GM21825 (cell line): ENCODE results near the gene NRXN3.

Experiments used
- ATAC-seq: cut with Tn5 transposase; IDR thresholded peaks from one replicate; pipeline ENCODE4 v1.9.1; 2021; ENCODE audit warnings: mild to moderate bottlenecking, moderate library complexity; ENCODE audit not compliant: unreplicated experiment

The NRXN3 gene

DNA sequence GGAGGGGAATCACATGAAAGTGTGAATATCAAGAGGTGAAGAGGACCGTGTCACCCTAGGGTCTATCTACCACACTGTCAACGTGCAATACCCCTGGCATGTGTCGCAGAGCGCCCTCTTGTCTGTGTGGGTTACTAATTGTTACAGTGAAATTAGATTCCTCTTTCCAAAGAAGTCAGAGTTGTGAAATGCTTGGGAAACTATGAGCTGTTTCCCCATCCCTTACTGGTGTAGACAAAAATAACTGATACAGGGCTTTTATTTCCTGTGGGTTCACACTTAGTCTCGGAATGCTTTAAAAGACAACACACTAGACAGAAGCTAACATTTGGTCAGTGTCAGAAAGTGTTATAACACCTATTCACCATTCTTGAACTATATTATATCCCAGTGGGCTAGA is 597.3 kb downstream of the NRXN3 start:
- no peak for ATAC-seq

DNA sequence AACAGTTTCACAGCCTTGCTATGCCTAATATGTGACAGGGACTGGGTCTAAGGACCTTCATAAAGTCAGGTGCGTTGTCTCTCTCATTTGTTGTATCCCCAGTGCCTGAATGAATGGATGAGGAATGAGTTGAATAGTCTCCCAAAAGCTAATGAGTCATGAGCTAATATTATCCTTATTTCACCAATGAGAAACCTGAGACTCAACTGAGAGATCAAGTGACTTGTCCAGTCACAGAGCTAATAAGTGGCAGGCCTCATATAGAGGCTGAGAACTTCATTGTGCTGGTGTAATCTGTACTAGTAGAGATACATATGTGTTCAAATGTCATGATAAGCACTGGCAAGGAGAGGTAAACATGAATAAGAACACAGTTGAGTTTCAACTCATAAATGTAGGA is 612.4 kb downstream of the NRXN3 start:
- no peak for ATAC-seq

DNA sequence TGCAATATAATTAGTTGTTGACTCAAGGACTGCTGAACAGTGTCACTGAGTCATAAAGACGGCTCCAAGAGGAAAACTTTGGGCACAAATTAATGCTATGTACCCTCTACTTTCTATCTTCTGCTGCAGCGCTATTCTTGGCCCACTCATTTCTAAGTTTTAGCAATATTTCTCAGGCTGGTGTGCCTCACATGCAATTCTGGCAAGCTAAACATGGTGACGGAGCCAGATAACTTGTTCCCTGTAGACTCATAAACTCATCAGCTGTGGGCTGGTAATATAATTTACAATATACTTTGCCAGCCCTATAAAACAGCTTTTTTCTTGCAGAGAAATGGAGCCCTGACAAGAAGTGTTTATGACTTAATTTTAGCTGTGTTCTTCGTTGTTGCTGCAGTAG is 615.1 kb downstream of the NRXN3 start:
- ATAC-seq = no peak

- ATAC-seq = no peak
Observed at GRCh38 chr14:78788467-78789360, 618.5 kb downstream of the NRXN3 start.

DNA sequence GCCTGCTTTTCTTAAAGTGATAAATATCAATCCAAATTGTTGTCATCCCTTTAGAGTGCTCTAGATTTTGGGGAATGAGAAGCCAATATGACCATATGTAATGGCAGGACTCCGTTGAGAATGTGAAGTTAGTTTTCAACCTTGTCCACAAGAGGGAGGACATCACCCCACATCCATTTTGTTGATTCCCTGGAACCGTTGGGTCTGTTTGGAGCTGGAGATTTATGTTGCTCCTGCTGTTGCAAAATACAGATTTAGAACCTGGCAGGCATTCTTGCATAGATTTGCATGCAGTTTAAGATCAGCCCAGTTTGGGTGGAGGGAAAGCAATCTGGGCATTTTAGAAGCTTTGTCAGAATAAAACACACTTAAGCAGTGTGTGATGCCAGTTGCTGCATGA is 620.1 kb downstream of the NRXN3 start:
- ATAC-seq = no peak

DNA sequence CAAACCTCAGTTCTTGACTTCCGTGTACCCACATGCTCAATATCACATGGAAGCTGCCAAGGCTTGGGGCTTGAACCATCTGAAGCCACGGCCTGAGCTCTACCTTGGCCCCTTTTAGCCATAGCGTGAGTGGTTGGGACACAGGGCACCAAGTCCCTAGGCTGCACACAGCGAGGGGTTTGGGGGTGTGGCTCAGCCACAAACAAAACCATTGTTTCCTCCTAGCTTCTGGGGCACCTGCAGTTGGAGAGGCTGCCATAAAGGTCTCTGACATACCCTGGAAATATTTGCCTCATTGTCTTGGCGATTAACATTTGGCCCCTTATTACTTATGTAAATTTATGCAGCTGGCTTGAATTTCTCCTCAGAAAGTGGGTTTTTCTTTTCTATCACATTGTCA is 628.6 kb downstream of the NRXN3 start:
- no peak for ATAC-seq

GRCh38 chr14:78805570-78805969 is 635.4 kb downstream of the NRXN3 start:
- no peak for ATAC-seq

- ATAC-seq = no peak
Observed at GRCh38 chr14:78823035-78823434, 652.9 kb downstream of the NRXN3 start.

- no peak for ATAC-seq
Observed at GRCh38 chr14:78823516-78823915, 653.3 kb downstream of the NRXN3 start.

DNA sequence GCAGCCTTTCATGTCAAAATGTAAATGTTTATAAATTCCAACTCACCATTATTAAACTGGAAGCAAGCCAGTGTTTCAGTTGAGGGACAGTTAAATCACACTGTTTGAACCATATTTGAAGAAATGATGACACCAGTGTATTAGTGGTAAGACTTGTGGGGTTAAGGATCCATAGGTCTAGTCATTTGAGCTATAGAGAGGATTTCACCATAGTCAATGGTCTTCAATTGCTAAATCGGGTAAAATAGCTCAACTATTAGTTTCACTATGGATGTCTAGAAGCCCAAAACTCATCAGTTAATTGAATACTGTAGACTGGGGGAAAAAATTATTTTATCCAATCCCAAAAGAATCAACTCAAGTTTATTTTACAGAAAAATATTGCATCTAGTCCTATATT is 659.1 kb downstream of the NRXN3 start:
- ATAC-seq = no peak

- no peak for ATAC-seq
Observed at GRCh38 chr14:78834766-78835451, 664.7 kb downstream of the NRXN3 start.

GRCh38 chr14:78835909-78836308 is 665.7 kb downstream of the NRXN3 start:
- ATAC-seq = no peak

- no peak for ATAC-seq
Observed at GRCh38 chr14:78836777-78837176, 666.6 kb downstream of the NRXN3 start.

DNA sequence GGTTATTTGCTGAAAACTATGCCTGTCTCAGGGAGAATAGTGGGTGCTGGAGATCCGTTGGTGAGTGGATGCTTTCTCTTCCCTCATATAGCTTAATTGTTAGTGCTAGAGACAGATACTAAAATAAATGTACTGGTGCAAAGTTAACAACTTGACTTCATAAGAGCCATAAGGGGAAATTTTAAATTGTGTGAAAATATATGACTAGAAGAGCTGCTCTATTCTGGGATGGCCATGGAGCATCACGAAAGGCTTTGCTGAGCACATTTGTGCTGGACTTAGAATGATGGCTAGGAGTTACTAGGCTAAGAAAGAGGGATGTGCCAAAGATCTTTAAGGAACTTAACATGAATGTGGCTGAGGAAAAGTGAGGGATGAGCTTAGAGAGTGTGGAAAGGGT is 668.8 kb downstream of the NRXN3 start:
- ATAC-seq = no peak

GRCh38 chr14:78840898-78841297 is 670.7 kb downstream of the NRXN3 start:
- no peak for ATAC-seq

GRCh38 chr14:78847801-78848200 is 677.6 kb downstream of the NRXN3 start:
- no peak for ATAC-seq

DNA sequence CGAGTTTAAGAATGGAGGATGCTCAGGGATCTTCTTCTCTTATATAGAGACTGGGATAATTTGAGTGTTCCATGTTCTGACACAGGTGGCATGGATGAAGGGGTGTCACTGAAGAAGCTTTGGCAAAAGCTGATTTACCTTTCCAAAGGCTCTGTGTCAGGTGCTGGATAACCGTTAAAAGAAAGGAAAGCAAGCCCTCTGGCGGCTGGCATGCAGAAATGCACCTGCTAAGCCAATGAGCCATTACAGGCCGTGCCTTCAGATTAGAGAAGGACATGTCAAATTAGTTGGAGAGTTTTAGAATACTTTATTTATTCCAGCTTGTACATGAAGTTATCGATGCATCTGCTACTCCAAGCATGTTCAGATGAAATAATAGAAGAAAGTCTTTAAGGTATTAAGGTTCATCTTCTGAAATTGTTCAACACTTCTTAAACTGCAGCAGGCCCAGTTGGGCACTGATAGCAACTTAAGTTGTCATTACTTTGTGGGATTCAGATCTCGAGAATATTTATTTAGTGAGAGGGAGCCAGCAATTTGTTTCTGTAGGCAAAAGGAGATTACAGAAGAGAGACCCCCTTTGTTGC is 678.2 kb downstream of the NRXN3 start:
- ATAC-seq = no peak

DNA sequence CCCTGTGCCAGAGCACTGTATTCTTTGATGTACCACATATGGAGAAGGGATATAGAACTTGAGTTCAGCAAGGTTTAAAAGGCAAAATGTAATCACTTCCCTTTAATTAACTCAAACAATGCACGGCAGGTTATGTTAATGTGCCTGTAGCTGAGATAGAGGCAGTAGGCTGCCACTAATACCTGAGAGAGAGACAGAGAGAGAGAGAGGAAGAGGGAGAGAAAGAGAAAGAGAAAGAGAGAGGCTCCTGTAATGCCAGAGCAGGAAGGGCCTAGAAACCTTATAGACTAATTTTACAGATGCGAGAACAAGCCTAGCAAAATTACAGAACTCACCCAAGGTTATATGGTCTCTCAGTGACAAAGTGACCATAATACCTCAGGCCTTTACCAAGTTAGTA is 679.8 kb downstream of the NRXN3 start:
- no peak for ATAC-seq

DNA sequence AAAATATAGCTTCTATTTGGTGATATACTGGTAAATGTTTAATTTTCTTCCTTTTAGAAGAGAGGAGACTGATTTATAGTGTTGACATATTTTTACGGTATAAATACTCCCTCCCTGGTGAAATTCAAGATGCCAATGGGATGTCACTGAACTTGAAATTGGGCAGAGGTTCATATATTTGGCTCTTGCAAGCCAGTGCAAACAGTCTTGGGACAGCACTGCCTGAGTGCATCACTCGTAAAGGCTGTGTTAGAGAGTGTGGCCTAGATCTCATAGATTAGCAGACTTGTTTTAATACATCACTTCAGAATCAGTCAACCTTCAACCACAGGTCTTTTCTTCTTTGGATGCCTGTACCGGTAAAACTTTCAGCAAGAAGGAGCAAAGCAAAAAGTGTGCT is 681.0 kb downstream of the NRXN3 start:
- ATAC-seq = no peak

DNA sequence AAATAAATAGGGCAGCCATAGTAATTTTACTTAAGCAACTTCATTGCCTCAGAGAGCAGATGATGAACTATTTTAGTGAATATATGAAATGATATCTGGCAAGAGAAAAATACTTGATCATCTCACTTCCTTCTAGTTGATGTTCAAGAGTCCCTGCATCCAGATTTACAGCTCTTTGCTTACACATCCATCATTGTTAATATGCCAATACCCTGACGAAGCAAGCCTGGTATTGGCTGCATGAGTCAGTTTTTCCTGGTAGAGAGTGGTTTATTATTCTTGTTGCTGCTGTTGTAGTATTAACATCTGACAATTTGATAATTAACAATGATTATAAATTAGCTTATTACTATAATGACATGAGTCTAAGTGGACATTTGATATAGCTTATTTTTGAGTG is 681.9 kb downstream of the NRXN3 start:
- ATAC-seq = no peak

DNA sequence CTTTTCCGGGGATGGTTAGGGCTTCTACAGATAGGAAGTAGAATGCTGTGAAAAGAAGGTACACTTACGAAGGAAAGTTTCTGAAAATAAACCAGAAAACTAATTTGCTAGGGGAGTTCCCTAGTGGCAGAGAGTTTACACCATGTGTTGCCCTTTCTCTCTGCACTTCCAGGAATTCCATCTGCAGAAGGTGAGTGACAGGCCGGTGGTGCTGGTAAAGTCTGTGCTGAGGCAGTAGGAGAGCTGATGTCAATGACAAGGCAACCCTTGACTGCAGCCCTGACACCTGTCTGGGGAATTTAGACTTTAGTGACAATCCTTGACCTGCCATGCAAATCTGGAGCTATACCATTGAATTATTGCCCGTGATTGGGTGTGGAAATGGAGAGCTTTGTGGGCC is 687.8 kb downstream of the NRXN3 start:
- ATAC-seq = no peak

- ATAC-seq = no peak
Observed at GRCh38 chr14:78863143-78863542, 693.0 kb downstream of the NRXN3 start.
